HL-60 (cell line): ENCODE results near the gene PGRMC2.

Experiments
- GABPA ChIP-seq: IDR thresholded peaks from 2 replicates; pipeline ENCODE4 v1.6.1; 2012; ENCODE audit warnings: low read depth
- POLR2AphosphoS5 ChIP-seq: IDR thresholded peaks from 2 replicates; pipeline ENCODE4 v1.6.1; 2012; ENCODE audit warnings: low read depth
- SPI1 ChIP-seq: IDR thresholded peaks from 2 replicates; pipeline ENCODE4 v1.6.1; 2012; ENCODE audit warnings: low read depth, mild to moderate bottlenecking, borderline replicate concordance
- TF ChIP-seq, protein P1 (sequence below): IDR thresholded peaks from one replicate; pipeline ENCODE4 v1.5.1; 2011; ENCODE audit warnings: low read length, control low read depth, inconsistent platforms; ENCODE audit not compliant: insufficient read depth
- TF ChIP-seq, protein P2 (sequence below): IDR thresholded peaks from 2 replicates; pipeline ENCODE4 v1.6.1; 2012; ENCODE audit warnings: low read depth; ENCODE audit not compliant: insufficient replicate concordance

DNA sequence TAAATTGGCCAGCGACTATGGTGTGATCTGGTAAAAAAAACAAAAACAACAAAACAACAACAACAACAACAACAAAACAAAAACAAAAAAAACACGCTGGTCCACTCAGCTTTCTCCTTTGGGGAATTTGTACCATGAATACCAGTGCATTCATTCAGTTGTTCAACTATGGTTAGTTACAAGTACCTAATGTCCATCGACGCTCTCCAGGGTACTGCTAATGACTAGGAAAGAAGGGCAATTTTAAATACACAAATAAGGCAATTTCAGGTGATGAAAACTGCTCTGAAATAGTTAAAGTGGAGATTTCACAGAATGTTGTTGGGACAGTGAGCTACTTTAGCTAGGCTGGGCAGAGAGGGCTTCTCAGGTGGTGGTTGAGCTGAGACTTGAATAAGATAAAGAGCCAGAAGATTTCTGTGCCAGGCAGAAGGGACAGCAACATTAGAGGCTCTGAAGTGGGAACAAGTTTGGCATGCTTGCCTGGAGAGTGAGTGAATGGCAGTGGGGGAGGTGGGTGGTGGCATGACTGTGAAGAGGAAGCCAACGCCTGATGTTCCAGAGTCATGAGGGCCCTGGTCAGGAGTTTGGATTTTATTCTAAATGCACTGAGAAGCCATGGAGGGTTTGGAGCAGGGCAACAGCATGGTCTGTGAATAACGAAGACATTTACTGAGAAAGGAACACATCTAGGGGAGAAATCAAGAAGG, 45.9 kb upstream of the PGRMC2 start:
- TF ChIP-seq POLR2AphosphoS5 (no peak), SPI1 (no peak), GABPA (no peak)
- TF ChIP-seq, protein P1, sequence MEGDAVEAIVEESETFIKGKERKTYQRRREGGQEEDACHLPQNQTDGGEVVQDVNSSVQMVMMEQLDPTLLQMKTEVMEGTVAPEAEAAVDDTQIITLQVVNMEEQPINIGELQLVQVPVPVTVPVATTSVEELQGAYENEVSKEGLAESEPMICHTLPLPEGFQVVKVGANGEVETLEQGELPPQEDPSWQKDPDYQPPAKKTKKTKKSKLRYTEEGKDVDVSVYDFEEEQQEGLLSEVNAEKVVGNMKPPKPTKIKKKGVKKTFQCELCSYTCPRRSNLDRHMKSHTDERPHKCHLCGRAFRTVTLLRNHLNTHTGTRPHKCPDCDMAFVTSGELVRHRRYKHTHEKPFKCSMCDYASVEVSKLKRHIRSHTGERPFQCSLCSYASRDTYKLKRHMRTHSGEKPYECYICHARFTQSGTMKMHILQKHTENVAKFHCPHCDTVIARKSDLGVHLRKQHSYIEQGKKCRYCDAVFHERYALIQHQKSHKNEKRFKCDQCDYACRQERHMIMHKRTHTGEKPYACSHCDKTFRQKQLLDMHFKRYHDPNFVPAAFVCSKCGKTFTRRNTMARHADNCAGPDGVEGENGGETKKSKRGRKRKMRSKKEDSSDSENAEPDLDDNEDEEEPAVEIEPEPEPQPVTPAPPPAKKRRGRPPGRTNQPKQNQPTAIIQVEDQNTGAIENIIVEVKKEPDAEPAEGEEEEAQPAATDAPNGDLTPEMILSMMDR: no peak
- TF ChIP-seq, protein P2, sequence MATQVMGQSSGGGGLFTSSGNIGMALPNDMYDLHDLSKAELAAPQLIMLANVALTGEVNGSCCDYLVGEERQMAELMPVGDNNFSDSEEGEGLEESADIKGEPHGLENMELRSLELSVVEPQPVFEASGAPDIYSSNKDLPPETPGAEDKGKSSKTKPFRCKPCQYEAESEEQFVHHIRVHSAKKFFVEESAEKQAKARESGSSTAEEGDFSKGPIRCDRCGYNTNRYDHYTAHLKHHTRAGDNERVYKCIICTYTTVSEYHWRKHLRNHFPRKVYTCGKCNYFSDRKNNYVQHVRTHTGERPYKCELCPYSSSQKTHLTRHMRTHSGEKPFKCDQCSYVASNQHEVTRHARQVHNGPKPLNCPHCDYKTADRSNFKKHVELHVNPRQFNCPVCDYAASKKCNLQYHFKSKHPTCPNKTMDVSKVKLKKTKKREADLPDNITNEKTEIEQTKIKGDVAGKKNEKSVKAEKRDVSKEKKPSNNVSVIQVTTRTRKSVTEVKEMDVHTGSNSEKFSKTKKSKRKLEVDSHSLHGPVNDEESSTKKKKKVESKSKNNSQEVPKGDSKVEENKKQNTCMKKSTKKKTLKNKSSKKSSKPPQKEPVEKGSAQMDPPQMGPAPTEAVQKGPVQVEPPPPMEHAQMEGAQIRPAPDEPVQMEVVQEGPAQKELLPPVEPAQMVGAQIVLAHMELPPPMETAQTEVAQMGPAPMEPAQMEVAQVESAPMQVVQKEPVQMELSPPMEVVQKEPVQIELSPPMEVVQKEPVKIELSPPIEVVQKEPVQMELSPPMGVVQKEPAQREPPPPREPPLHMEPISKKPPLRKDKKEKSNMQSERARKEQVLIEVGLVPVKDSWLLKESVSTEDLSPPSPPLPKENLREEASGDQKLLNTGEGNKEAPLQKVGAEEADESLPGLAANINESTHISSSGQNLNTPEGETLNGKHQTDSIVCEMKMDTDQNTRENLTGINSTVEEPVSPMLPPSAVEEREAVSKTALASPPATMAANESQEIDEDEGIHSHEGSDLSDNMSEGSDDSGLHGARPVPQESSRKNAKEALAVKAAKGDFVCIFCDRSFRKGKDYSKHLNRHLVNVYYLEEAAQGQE: peak; percentile 88
